Measurements from ENCODE around the gene INPP5F.

INPP5F gene

DNA sequence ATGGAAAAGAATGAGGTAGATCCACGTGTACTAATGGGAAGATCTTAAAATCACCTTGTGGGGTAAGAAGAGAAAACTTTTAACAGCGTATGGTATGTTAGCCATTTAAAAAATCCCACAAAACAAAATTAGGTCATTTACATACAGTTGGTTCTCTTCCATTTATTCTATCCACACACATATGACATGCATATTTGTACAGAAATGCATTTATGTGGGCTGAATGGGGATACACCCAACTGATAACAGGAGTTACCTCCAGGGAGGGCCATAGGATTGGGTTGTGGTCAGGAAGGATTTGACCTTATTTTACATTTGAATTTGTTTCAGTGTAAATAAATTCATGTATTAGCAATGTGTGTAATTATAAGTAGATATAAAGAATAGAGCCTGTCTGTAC lies 75.3 kb downstream of the INPP5F start:
- no peak for TF ChIP-seq ZFX (IDR thresholded peaks at IDR 0.05; ENCODE audit: borderline replicate concordance)
- no peak for TF ChIP-seq CTCF (IDR thresholded peaks at IDR 0.05)
- no peak overlapping the region for H3K27ac ChIP-seq

DNA sequence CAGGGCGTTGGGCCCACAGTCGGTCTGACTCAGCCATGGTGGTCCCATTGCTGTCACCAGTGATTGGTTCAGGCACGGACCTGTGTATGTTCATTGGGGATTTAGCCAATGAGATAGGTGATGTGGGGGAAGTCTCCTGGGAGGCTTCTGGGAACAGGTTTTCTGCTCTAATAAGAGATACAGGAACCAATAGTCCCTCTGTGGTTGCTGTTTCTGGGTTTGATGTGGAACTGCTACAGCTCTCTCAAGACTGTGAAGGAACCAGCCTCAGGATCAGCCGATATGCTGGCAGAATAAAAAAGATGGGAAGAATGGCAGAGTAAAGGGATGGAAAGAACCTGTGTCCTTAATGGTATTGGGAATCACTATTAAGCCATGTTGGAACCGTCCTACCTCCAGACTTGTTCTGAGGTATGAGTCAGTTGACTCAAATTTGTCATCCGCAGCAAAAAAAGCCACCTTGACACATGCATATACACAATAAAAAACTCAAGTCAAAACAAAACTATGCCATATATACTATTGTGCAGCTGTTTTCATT lies 76.2 kb downstream of the INPP5F start:
- TF ChIP-seq CTCF (IDR thresholded peaks at IDR 0.05) (no peak), ZFX (IDR thresholded peaks at IDR 0.05; ENCODE audit: borderline replicate concordance) (no peak)
- no peak overlapping the region for H3K27ac ChIP-seq

- TF ChIP-seq ZFX (IDR thresholded peaks at IDR 0.05; ENCODE audit: borderline replicate concordance) (no peak), CTCF (IDR thresholded peaks at IDR 0.05) (no peak)
- no peak overlapping the region for H3K27ac ChIP-seq
These were observed 77.4 kb downstream of the INPP5F start for GRCh38 chr10:119803264-119803663.

GRCh38 chr10:119805702-119806230 lies 79.9 kb downstream of the INPP5F start:
- TF ChIP-seq ZFX (IDR thresholded peaks at IDR 0.05; ENCODE audit: borderline replicate concordance) (no peak), CTCF (IDR thresholded peaks at IDR 0.05) (no peak)
- no peak overlapping the region for H3K27ac ChIP-seq

DNA sequence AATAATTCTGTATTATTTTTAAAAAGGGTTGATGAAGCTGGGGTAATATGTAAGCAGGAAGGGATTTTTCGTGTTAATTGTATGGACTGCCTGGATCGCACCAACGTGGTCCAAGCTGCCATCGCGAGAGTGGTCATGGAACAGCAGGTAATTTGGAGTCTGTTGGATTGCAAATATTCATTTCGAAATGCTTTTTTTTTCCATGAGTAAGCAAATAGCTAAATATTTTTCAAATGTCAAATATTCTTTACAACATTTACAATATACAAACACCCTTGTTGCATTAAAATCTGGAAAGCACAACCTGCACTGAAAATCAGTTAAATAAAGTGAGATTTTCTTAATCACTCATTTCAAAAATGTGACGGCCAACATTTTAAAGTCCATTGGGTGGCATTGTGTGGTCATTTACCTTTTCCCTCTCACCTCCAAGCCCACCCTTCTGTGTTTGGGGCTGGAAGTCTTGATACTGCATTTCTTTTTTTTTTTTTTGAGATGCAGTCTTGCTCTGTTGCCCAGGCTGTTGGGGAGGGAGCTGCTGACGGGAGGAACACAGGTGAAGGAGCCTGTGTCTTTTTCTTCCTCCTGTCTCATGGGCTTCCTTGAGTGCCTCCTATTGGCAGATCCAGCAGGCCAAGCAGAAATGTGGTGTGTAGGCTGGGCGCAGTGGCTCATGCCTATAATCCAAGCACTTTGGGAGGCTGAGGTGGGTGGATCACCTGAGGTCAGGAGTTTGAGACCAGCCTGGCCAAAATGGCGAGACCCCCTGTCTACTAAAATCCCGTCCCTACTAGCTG lies 80.7 kb downstream of the INPP5F start:
- TF ChIP-seq CTCF (IDR thresholded peaks at IDR 0.05) = no peak
- TF ChIP-seq ZFX (IDR thresholded peaks at IDR 0.05; ENCODE audit: borderline replicate concordance) = no peak
- H3K27ac ChIP-seq = no peak overlapping the region

DNA sequence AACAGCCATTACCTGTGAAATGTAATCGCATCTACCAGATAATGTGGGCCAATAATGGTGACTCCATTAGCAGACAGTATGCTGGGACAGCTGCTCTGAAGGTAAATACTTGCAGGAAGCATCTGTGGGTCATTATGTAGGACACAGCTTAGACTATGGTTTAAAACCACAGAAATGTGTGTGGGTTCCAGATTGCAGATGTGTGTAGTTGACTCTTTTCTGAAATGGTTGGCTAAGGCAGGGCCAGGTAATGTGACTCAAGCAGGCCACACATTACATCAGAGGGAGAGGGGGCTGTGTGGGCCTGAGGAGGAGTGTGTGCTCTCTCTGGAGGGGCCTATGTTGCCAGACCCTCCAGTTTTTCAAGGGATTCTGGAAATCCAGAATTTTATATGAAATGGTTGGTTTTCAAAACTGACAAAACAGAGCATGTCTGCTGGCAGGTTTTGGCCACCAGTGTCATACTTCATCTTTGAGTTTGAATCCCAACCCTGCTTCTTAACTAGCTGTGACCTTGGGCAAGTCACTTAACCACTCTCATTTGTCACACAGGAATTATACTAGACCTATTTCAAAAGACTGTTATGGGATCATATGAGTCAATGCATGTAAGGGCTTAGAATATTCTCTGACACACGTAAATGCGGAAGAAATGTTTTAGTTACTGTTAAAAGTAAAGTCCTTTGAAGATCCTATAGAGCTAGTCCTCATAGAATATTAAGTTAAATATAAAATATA lies 82.3 kb downstream of the INPP5F start:
- no peak overlapping the region for H3K27ac ChIP-seq
- no peak for TF ChIP-seq CTCF (IDR thresholded peaks at IDR 0.05)
- TF ChIP-seq ZFX (IDR thresholded peaks at IDR 0.05; ENCODE audit: borderline replicate concordance) = no peak
